Measurements from ENCODE around the gene STK25. TPM values are rescaled to one million over a fixed set of nuclear protein-coding genes. Genes with fewer than 3 reads are reported as not detected.

Gene STK25
- total and polyA plus RNA-seq, 2 experiments from 2014 or later, result 125 to 304 TPM

- DNase-seq (ENCODE audit: low spot score) (no peak), ATAC-seq (no peak)
- no peak overlapping the region for H3K4me2 ChIP-seq
- peaks cover 30% of the 10 kb centered on the region for H3K4me1 Mint-ChIP-seq
- H3K79me2 ChIP-seq (replicated peaks; ENCODE audit: insufficient read depth), result no peaks in the 10 kb centered on the region
- no peaks in the 10 kb centered on the region for H3K9me2 ChIP-seq (ENCODE audit: insufficient read depth)
- no peak overlapping the region for H3K27ac ChIP-seq (ENCODE audit: low read depth)
- H3K27ac Mint-ChIP-seq, result no peak overlapping the region
- no peaks in the 10 kb centered on the region for H3K36me3 ChIP-seq (ENCODE audit: insufficient read depth)
- peaks cover 20% of the 10 kb centered on the region for H3K27me3 Mint-ChIP-seq (ENCODE audit: insufficient read depth, low read depth, poor library complexity)
- peaks cover 8% of the 10 kb centered on the region; the same call in 1 of the 2 replicates for H3K27me3 ChIP-seq (ENCODE audit: insufficient read depth)
- no peak overlapping the region; the same call in 1 of the 2 replicates for H2AFZ ChIP-seq
- TF ChIP-seq ZNF462 (CRISPR knock-in tag; IDR thresholded peaks at IDR 0.05), result no peak
- no peak for TF ChIP-seq ZNF114 (CRISPR knock-in tag; IDR thresholded peaks at IDR 0.05)
- TF ChIP-seq STAT1 (IDR thresholded peaks at IDR 0.05; ENCODE audit: unreplicated experiment), result no peak
- TF ChIP-seq ETS1 (IDR thresholded peaks at IDR 0.05), result no peak
- no peak for TF ChIP-seq CREB1 (CRISPR knock-in tag; IDR thresholded peaks at IDR 0.05; ENCODE audit: low read depth)
- no peak for TF ChIP-seq ZNF331 (CRISPR knock-in tag; IDR thresholded peaks at IDR 0.05; ENCODE audit: low read depth)
- TF ChIP-seq EZH2phosphoT487 (IDR thresholded peaks at IDR 0.05; ENCODE audit: unreplicated experiment), result no peak
- no peak for TF ChIP-seq JUNB (IDR thresholded peaks at IDR 0.05; ENCODE audit: unreplicated experiment)
- no peak for TF ChIP-seq EZH2 (IDR thresholded peaks at IDR 0.05; ENCODE audit: low read depth, unreplicated experiment)
- TF ChIP-seq POLR2AphosphoS5 (IDR thresholded peaks at IDR 0.05; ENCODE audit: low read depth), result no peak
- TF ChIP-seq CTCF (conservative IDR thresholded peaks at IDR 0.05; ENCODE audit: low read depth in 2 of 2), result no peak
- no peak for TF ChIP-seq REST (IDR thresholded peaks at IDR 0.05; ENCODE audit: unreplicated experiment)
- TF ChIP-seq NANOG (IDR thresholded peaks at IDR 0.05; ENCODE audit: borderline replicate concordance), result no peak
- H3F3A ChIP-seq (replicated peaks; ENCODE audit: low read depth), result no peaks in the 10 kb centered on the region
- H3K4me3 ChIP-seq, result no peak overlapping the region
- peaks cover 8% of the 10 kb centered on the region; the same call in 2 of the 3 replicates for H3K36me3 Mint-ChIP-seq (ENCODE audit: low read depth)
- H3K4me1 ChIP-seq (ENCODE audit: insufficient read depth), result peaks cover 10% of the 10 kb centered on the region
- no peak overlapping the region for H3K4me3 Mint-ChIP-seq
- peaks cover 23% of the 10 kb centered on the region for H3K9me3 Mint-ChIP-seq
- H4K20me1 ChIP-seq (replicated peaks; ENCODE audit: insufficient read depth), result no peaks in the 10 kb centered on the region
Observed at GRCh38 chr2:241553512-241553830, 45.1 kb upstream of the STK25 start.
